IMR-90 (cell line): ENCODE results near the gene POMZP3. TPM values are rescaled to one million over a fixed set of nuclear protein-coding genes. Genes with fewer than 3 reads are reported as not detected.
"Not testable (repeated sequence)": the region's sequence is repeated elsewhere in the genome, so short reads cannot be mapped to it uniquely, and the experiment has no call there.

Experiments
- ATAC-seq: fragments of 200-7000 bp; cut with Tn5 transposase; 2 replicates; pipeline ENCODE4 v1.9.1; 2020; ENCODE audit warnings: low read depth, mild to moderate bottlenecking, moderate library complexity
- BruUV-seq: library from RNA; stranded (reverse); fragments of 400-500 nt; replicated peaks from 2 replicates; lab custom pipeline; 2021; lab: Mats Ljungman, UMichigan
- CTCF ChIA-PET: fragments of 300-600 bp; formaldehyde crosslinking; extraction: SDS; loops from one replicate; lab custom pipeline; 2021; ENCODE audit warnings: antibody characterized with exemption; lab: Yijun Ruan, JAX
- POLR2A ChIA-PET: fragments of 300-600 bp; sonication (Branson Sonifier 250); formaldehyde crosslinking; loops from one replicate; lab custom pipeline; 2022; ENCODE audit warnings: antibody characterized with exemption; ENCODE audit not compliant: unreplicated experiment; lab: Charles Lee
- DNase-seq: peaks from one replicate; pipeline ENCODE4 v3.0.0; 2013
- H2AFZ ChIP-seq: replicated peaks from 2 replicates; pipeline ENCODE3; 2013; ENCODE audit warnings: low read length, mild to moderate bottlenecking; ENCODE audit not compliant: poor library complexity
- H2AK5ac ChIP-seq: 2 replicates; pipeline ENCODE4 v1.6.1; 2013; ENCODE audit warnings: low read depth, low read length, inconsistent platforms
- H2AK9ac ChIP-seq: replicated peaks from 2 replicates; pipeline ENCODE3; 2013; ENCODE audit warnings: mild to moderate bottlenecking, low read depth, low read length, moderate library complexity; ENCODE audit not compliant: poor library complexity
- H2BK120ac ChIP-seq: 2 replicates; pipeline ENCODE4 v1.6.1; 2013; ENCODE audit warnings: low read depth, low read length, inconsistent platforms
- H2BK15ac ChIP-seq: 3 replicates; pipeline ENCODE4 v1.6.1; 2013; ENCODE audit warnings: low read depth, low read length, inconsistent platforms
- H2BK20ac ChIP-seq: 2 replicates; pipeline ENCODE4 v1.6.1; 2013; ENCODE audit warnings: low read depth, mild to moderate bottlenecking, inconsistent platforms, low read length, moderate library complexity
- H2BK5ac ChIP-seq: 2 replicates; pipeline ENCODE4 v1.6.1; 2013; ENCODE audit warnings: mild to moderate bottlenecking, low read depth, low read length, inconsistent platforms; ENCODE audit not compliant: poor library complexity, severe bottlenecking
- H3K14ac ChIP-seq: replicated peaks from 2 replicates; pipeline ENCODE4 v1.6.1; 2013; ENCODE audit warnings: low read depth, low read length, inconsistent platforms
- H3K18ac ChIP-seq: 2 replicates; pipeline ENCODE4 v1.6.1; 2013; ENCODE audit warnings: low read depth, low read length, control low read depth
- H3K23ac ChIP-seq: 2 replicates; pipeline ENCODE4 v1.6.1; 2013; ENCODE audit warnings: low read depth, low read length, inconsistent platforms
- H3K27ac ChIP-seq: 2 replicates; pipeline ENCODE4 v1.5.1; 2013; ENCODE audit warnings: mild to moderate bottlenecking, control low read depth, low read length; ENCODE audit not compliant: insufficient read depth
- H3K27me3 ChIP-seq: 2 replicates; pipeline ENCODE4 v1.6.1; 2013; ENCODE audit warnings: low read length; ENCODE audit not compliant: control insufficient read depth, insufficient read depth
- H3K36me3 ChIP-seq: 2 replicates; pipeline ENCODE4 v1.6.1; 2013; ENCODE audit warnings: low read length, mixed read lengths; ENCODE audit not compliant: control insufficient read depth, insufficient read depth
- H3K4ac ChIP-seq: 2 replicates; pipeline ENCODE4 v1.6.1; 2013; ENCODE audit warnings: low read depth, low read length, inconsistent platforms
- H3K4me1 ChIP-seq: 2 replicates; pipeline ENCODE4 v1.6.1; 2013; ENCODE audit warnings: low read length, mixed read lengths; ENCODE audit not compliant: control insufficient read depth, insufficient read depth
- H3K4me2 ChIP-seq: 2 replicates; pipeline ENCODE4 v1.6.1; 2013; ENCODE audit warnings: low read depth, mild to moderate bottlenecking, control low read depth, low read length, moderate library complexity
- H3K4me3 ChIP-seq: 2 replicates; pipeline ENCODE4 v1.5.1; 2013; ENCODE audit warnings: low read depth, mild to moderate bottlenecking, control low read depth, low read length, moderate library complexity; ENCODE audit not compliant: insufficient read depth
- H3K56ac ChIP-seq: 2 replicates; pipeline ENCODE4 v1.6.1; 2013; ENCODE audit warnings: low read length, inconsistent platforms; ENCODE audit not compliant: insufficient read depth; ENCODE audit errors: extremely low read depth
- H3K79me1 ChIP-seq, 2 experiments: 2 replicates each; pipeline ENCODE4 v1.6.1; 2013; ENCODE audit warnings: low read length in 2 of 2, inconsistent platforms in 1 of 2, low read depth in 1 of 2
- H3K9ac ChIP-seq: 2 replicates; pipeline ENCODE4 v1.6.1; 2013; ENCODE audit warnings: low read depth, low read length, control low read depth
- H3K9me1 ChIP-seq: 2 replicates; pipeline ENCODE4 v1.6.1; 2013; ENCODE audit warnings: low read length, inconsistent platforms; ENCODE audit not compliant: insufficient read depth
- H3K9me3 ChIP-seq: 2 replicates; pipeline ENCODE4 v1.6.1; 2013; ENCODE audit warnings: low read length; ENCODE audit not compliant: control insufficient read depth, insufficient read depth
- H4K20me1 ChIP-seq: 2 replicates; pipeline ENCODE4 v1.6.1; 2013; ENCODE audit warnings: low read length, inconsistent platforms; ENCODE audit not compliant: insufficient read depth
- H4K5ac ChIP-seq: 2 replicates; pipeline ENCODE4 v1.6.1; 2013; ENCODE audit warnings: mild to moderate bottlenecking, low read depth, low read length, control low read depth
- H4K8ac ChIP-seq, 2 experiments: 2 replicates each; pipeline ENCODE4 v1.6.1; 2013; ENCODE audit warnings: low read depth in 2 of 2, low read length in 2 of 2, control low read depth in 1 of 2, inconsistent platforms in 1 of 2
- H4K91ac ChIP-seq: 2 replicates; pipeline ENCODE4 v1.6.1; 2013; ENCODE audit warnings: low read depth, low read length, inconsistent platforms; ENCODE audit not compliant: insufficient read depth
- WGBS, 2 experiments: methylation state at CpG; one replicate each; pipeline versions ENCODE4 v1.1.5 to v1.1.7; 2013; ENCODE audit warnings: missing lambda C conversion rate in 2 of 2; ENCODE audit not compliant: insufficient read length in 1 of 2; ENCODE audit errors: extremely low coverage in 2 of 2; 5-methylcytosine and 5-hydroxymethylcytosine counted together
- dilution Hi-C: fragments of 300-500 bp; cut with HindIII; formaldehyde crosslinking; loops from one replicate; pipeline ENCODE4 v1.14.3; 2018; ENCODE audit warnings: low sequenced_read_pairs; ENCODE audit not compliant: unreplicated experiment
- in situ Hi-C: fragments of 300-500 bp; cut with MboI; formaldehyde crosslinking; loops from 3 replicates; pipeline ENCODE4 v1.14.3; 2019; ENCODE audit warnings: low sequenced_read_pairs, inconsistent platforms, mixed read lengths
- intact Hi-C: fragments of 100-400 bp; cut with micrococcal nuclease; formaldehyde crosslinking; loops from 2 replicates; pipeline ENCODE4 v1.10.0; 2022
- polyA plus RNA-seq, 3 experiments: library from polyadenylated mRNA; depleted of rRNA; stranded (reverse); fragments of >200 nt; gene quantifications; 2 replicates each; pipeline ENCODE4 v1.2.3, GENCODE V29; 2012; ENCODE audit warnings: low replicate concordance in 1 of 3
- total RNA-seq: library from RNA; depleted of rRNA; stranded (reverse); fragments of >200 nt; gene quantifications from 2 replicates; pipeline ENCODE4 v1.2.3, GENCODE V29; 2012

The POMZP3 gene
- total and polyA plus RNA-seq, 2 of the 4 experiments (the other 2 are of a cell fraction) = 1.4 to 4.8 TPM

GRCh38 chr7:76598590-76599264, 28.4 kb downstream of the POMZP3 start:
- H3K4ac ChIP-seq, H2AFZ ChIP-seq, dilution Hi-C loops, H2AK5ac ChIP-seq, H3K27me3 ChIP-seq, BruUV-seq, H2AK9ac ChIP-seq, H3K14ac ChIP-seq, H2BK15ac ChIP-seq, H3K23ac ChIP-seq, H4K91ac ChIP-seq, H3K9ac ChIP-seq, H4K5ac ChIP-seq, POLR2A ChIA-PET, H3K4me2 ChIP-seq, H3K56ac ChIP-seq, ATAC-seq, H2BK120ac ChIP-seq, H3K9me3 ChIP-seq, H4K20me1 ChIP-seq, H3K4me3 ChIP-seq, H2BK5ac ChIP-seq, H3K36me3 ChIP-seq, H3K9me1 ChIP-seq, DNase-seq, H2BK20ac ChIP-seq, H3K18ac ChIP-seq, intact Hi-C loops, CTCF ChIA-PET, H3K79me1 ChIP-seq, H3K27ac ChIP-seq, H4K8ac ChIP-seq, in situ Hi-C loops, H3K4me1 ChIP-seq: not testable (repeated sequence)

GRCh38 chr7:76597288-76597687, 29.8 kb downstream of the POMZP3 start:
- H3K9me3 ChIP-seq, H3K56ac ChIP-seq, BruUV-seq, H2AK9ac ChIP-seq, H3K9me1 ChIP-seq, H3K4me1 ChIP-seq, H2BK15ac ChIP-seq, H4K91ac ChIP-seq, H4K5ac ChIP-seq, H2AK5ac ChIP-seq, POLR2A ChIA-PET, H4K20me1 ChIP-seq, H3K9ac ChIP-seq, H4K8ac ChIP-seq, H3K18ac ChIP-seq, intact Hi-C loops, ATAC-seq, H3K23ac ChIP-seq, DNase-seq, dilution Hi-C loops, H2BK5ac ChIP-seq, H3K27ac ChIP-seq, H2BK120ac ChIP-seq, CTCF ChIA-PET, H3K36me3 ChIP-seq, H3K4me2 ChIP-seq, H2BK20ac ChIP-seq, H3K14ac ChIP-seq, H2AFZ ChIP-seq, in situ Hi-C loops, H3K4me3 ChIP-seq, H3K27me3 ChIP-seq, H3K4ac ChIP-seq: not testable (repeated sequence)
- no CpG with 5 or more reads among the region's 1 CpG for WGBS, 2 experiments
- H3K79me1 ChIP-seq = peaks cover 0 to 11% of the 10 kb centered on the region in 2 experiments; a peak in 3 of 4 replicates
